Fibroblast of villous mesenchyme (primary cell): Measurements from ENCODE around the gene GTF2F2. TPM values are rescaled to one million over a fixed set of nuclear protein-coding genes. Genes with fewer than 3 reads are reported as not detected.
"Not testable (repeated sequence)": the region's sequence is repeated elsewhere in the genome, so short reads cannot be mapped to it uniquely, and the experiment has no call there.

Experiments used
- DNase-seq: peaks from one replicate; pipeline ENCODE4 v3.0.0-alpha.2; 2010; ENCODE audit warnings: low read depth
- H3K4me3 ChIP-seq: 2 replicates; pipeline ENCODE4 v1.5.1; 2011; ENCODE audit warnings: low read depth, mild to moderate bottlenecking, low read length
- CTCF ChIP-seq: IDR thresholded peaks from 2 replicates; pipeline ENCODE4 v1.5.1; 2012; ENCODE audit warnings: low read depth, mild to moderate bottlenecking, low read length; ENCODE audit not compliant: insufficient read depth
- total RNA-seq: library from RNA; depleted of rRNA; stranded (reverse); fragments of >200 nt; gene quantifications from 2 replicates; pipeline ENCODE4 v1.2.3, GENCODE V29; 2012

The GTF2F2 gene
- total RNA-seq, 1 donor: 38.0 TPM

GRCh38 chr13:45240143-45240542 is 119.8 kb downstream of the GTF2F2 start:
- no peak for TF ChIP-seq CTCF

GRCh38 chr13:45242070-45242469 is 121.8 kb downstream of the GTF2F2 start:
- TF ChIP-seq CTCF: no peak
- peak; percentile 64 for DNase-seq
- H3K4me3 ChIP-seq: no peak overlapping the region

More at GRCh38 chr13:45240143-45240542, 119.8 kb downstream of the GTF2F2 start:
- DNase-seq: no peak
- no peak overlapping the region for H3K4me3 ChIP-seq

- no peak for TF ChIP-seq CTCF
- H3K4me3 ChIP-seq: no peak overlapping the region
These were observed 122.2 kb downstream of the GTF2F2 start for GRCh38 chr13:45242524-45242923.

GRCh38 chr13:45243077-45243476 is 122.8 kb downstream of the GTF2F2 start:
- DNase-seq: no peak
- H3K4me3 ChIP-seq: no peak overlapping the region
- no peak for TF ChIP-seq CTCF

More at GRCh38 chr13:45242524-45242923, 122.2 kb downstream of the GTF2F2 start:
- DNase-seq: no peak

- not testable (repeated sequence) for DNase-seq
These were observed 124.4 kb downstream of the GTF2F2 start for GRCh38 chr13:45244736-45245135.

GRCh38 chr13:45249662-45250061 is 129.4 kb downstream of the GTF2F2 start:
- no peak for TF ChIP-seq CTCF
- DNase-seq: no peak
- H3K4me3 ChIP-seq: no peak overlapping the region

More at GRCh38 chr13:45244736-45245135, 124.4 kb downstream of the GTF2F2 start:
- not testable (repeated sequence) for H3K4me3 ChIP-seq

GRCh38 chr13:45254396-45254795 is 134.1 kb downstream of the GTF2F2 start:
- no peak overlapping the region for H3K4me3 ChIP-seq
- no peak for DNase-seq
- TF ChIP-seq CTCF: no peak
